Measurements from ENCODE around the gene NKTR. TPM values are rescaled to one million over a fixed set of nuclear protein-coding genes. Genes with fewer than 3 reads are reported as not detected.

Gene NKTR
- total and polyA plus RNA-seq, 9 of the 15 experiments (the other 6 are each of a cell fraction or from before 2014, with no cell fraction given) = 19.7 to 123 (median 92.6) TPM

GRCh38 chr3:42605546-42606173, 5.2 kb downstream of the NKTR start (continued):
- TF ChIP-seq SNAPC5 (CRISPR knock-in tag; IDR thresholded peaks at IDR 0.05) (no peak), MCM2 (IDR thresholded peaks at IDR 0.05; ENCODE audit: low read depth) (no peak), ZNF165 (CRISPR knock-in tag; IDR thresholded peaks at IDR 0.05; ENCODE audit: borderline replicate concordance) (no peak), WHSC1 (IDR thresholded peaks at IDR 0.05; ENCODE audit: low read length) (no peak), POLR3G (IDR thresholded peaks at IDR 0.05; ENCODE audit: extremely low read depth, insufficient read length, insufficient replicate concordance) (no peak), HDAC2 (IDR thresholded peaks at IDR 0.05) (0 out of 2 replicates have a peak, but pooled peaks have one; percentile 70), KLF13 (tag; IDR thresholded peaks at IDR 0.05; ENCODE audit: borderline replicate concordance, low read depth) (no peak), EZH2 (IDR thresholded peaks at IDR 0.05; ENCODE audit: borderline replicate concordance, low read depth, low read length) (no peak), PRMT5 (CRISPR knock-in tag; IDR thresholded peaks at IDR 0.05) (no peak), SREBF1 (IDR thresholded peaks at IDR 0.05; ENCODE audit: borderline replicate concordance, low read depth, low read length) (no peak), PURB (CRISPR knock-in tag; IDR thresholded peaks at IDR 0.05; ENCODE audit: low read depth) (no peak), TEAD1 (CRISPR knock-in tag; IDR thresholded peaks at IDR 0.05) (no peak), CUX1 (CRISPR knock-in tag; IDR thresholded peaks at IDR 0.05) (no peak), MLLT1 (IDR thresholded peaks at IDR 0.05) (no peak), ZNF778 (CRISPR knock-in tag; IDR thresholded peaks at IDR 0.05) (no peak), ZNF197 (CRISPR knock-in tag; IDR thresholded peaks at IDR 0.05; ENCODE audit: low read depth) (no peak), ZNF316 (IDR thresholded peaks at IDR 0.05) (peak; percentile 80), EP400 (IDR thresholded peaks at IDR 0.05) (peak; percentile 55; the same call in 1 of the 2 replicates), ZNF133 (CRISPR knock-in tag; IDR thresholded peaks at IDR 0.05) (no peak), TRIM25 (IDR thresholded peaks at IDR 0.05; ENCODE audit: borderline replicate concordance) (no peak)

Data from K562 (cell line).